ENCODE data around the gene GRK1. TPM values are rescaled to one million over a fixed set of nuclear protein-coding genes. Genes with fewer than 3 reads are reported as not detected.

Gene GRK1
- total and polyA plus RNA-seq, 2 experiments from 2014 or later, result not detected

DNA sequence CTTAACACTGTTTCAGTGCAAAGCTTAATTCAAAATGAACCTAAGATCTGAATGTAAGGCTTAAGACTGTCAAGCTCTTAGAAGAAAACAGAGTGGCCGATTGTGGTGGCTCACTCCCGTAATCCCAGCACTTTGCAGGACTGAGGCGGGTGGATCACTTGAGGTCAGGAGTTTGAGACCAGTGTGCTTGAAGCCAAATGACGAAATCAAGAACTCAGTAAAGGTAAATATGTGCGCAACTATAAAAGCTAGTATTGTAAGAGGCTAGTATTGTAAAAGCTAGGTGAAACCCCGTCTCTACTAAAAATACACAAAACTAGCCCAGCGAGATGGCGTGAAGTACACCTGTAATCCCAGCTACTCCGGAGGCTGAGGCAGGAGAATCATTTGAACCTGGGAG lies 21.7 kb upstream of the GRK1 start (continued):
- TF ChIP-seq, protein P1, sequence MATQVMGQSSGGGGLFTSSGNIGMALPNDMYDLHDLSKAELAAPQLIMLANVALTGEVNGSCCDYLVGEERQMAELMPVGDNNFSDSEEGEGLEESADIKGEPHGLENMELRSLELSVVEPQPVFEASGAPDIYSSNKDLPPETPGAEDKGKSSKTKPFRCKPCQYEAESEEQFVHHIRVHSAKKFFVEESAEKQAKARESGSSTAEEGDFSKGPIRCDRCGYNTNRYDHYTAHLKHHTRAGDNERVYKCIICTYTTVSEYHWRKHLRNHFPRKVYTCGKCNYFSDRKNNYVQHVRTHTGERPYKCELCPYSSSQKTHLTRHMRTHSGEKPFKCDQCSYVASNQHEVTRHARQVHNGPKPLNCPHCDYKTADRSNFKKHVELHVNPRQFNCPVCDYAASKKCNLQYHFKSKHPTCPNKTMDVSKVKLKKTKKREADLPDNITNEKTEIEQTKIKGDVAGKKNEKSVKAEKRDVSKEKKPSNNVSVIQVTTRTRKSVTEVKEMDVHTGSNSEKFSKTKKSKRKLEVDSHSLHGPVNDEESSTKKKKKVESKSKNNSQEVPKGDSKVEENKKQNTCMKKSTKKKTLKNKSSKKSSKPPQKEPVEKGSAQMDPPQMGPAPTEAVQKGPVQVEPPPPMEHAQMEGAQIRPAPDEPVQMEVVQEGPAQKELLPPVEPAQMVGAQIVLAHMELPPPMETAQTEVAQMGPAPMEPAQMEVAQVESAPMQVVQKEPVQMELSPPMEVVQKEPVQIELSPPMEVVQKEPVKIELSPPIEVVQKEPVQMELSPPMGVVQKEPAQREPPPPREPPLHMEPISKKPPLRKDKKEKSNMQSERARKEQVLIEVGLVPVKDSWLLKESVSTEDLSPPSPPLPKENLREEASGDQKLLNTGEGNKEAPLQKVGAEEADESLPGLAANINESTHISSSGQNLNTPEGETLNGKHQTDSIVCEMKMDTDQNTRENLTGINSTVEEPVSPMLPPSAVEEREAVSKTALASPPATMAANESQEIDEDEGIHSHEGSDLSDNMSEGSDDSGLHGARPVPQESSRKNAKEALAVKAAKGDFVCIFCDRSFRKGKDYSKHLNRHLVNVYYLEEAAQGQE (IDR thresholded peaks at IDR 0.05; ENCODE audit: unreplicated experiment), result no peak

GRCh38 chr13:113646376-113646775 lies 20.6 kb upstream of the GRK1 start:
- no peak for ATAC-seq
- TF ChIP-seq EZH2phosphoT487 (IDR thresholded peaks at IDR 0.05; ENCODE audit: unreplicated experiment) (no peak), JUNB (IDR thresholded peaks at IDR 0.05; ENCODE audit: unreplicated experiment) (no peak), CREB1 (CRISPR knock-in tag; IDR thresholded peaks at IDR 0.05; ENCODE audit: low read depth) (no peak), ZNF331 (CRISPR knock-in tag; IDR thresholded peaks at IDR 0.05; ENCODE audit: low read depth) (no peak), EZH2 (IDR thresholded peaks at IDR 0.05; ENCODE audit: low read depth, unreplicated experiment) (no peak), ZNF114 (CRISPR knock-in tag; IDR thresholded peaks at IDR 0.05) (no peak), STAT1 (IDR thresholded peaks at IDR 0.05; ENCODE audit: unreplicated experiment) (no peak)
- TF ChIP-seq, protein P2, sequence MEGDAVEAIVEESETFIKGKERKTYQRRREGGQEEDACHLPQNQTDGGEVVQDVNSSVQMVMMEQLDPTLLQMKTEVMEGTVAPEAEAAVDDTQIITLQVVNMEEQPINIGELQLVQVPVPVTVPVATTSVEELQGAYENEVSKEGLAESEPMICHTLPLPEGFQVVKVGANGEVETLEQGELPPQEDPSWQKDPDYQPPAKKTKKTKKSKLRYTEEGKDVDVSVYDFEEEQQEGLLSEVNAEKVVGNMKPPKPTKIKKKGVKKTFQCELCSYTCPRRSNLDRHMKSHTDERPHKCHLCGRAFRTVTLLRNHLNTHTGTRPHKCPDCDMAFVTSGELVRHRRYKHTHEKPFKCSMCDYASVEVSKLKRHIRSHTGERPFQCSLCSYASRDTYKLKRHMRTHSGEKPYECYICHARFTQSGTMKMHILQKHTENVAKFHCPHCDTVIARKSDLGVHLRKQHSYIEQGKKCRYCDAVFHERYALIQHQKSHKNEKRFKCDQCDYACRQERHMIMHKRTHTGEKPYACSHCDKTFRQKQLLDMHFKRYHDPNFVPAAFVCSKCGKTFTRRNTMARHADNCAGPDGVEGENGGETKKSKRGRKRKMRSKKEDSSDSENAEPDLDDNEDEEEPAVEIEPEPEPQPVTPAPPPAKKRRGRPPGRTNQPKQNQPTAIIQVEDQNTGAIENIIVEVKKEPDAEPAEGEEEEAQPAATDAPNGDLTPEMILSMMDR (conservative IDR thresholded peaks at IDR 0.05; ENCODE audit: low read depth in 2 of 2), result no peak
- TF ChIP-seq, protein P1 (IDR thresholded peaks at IDR 0.05; ENCODE audit: unreplicated experiment), result no peak
- TF ChIP-seq, protein P3, sequence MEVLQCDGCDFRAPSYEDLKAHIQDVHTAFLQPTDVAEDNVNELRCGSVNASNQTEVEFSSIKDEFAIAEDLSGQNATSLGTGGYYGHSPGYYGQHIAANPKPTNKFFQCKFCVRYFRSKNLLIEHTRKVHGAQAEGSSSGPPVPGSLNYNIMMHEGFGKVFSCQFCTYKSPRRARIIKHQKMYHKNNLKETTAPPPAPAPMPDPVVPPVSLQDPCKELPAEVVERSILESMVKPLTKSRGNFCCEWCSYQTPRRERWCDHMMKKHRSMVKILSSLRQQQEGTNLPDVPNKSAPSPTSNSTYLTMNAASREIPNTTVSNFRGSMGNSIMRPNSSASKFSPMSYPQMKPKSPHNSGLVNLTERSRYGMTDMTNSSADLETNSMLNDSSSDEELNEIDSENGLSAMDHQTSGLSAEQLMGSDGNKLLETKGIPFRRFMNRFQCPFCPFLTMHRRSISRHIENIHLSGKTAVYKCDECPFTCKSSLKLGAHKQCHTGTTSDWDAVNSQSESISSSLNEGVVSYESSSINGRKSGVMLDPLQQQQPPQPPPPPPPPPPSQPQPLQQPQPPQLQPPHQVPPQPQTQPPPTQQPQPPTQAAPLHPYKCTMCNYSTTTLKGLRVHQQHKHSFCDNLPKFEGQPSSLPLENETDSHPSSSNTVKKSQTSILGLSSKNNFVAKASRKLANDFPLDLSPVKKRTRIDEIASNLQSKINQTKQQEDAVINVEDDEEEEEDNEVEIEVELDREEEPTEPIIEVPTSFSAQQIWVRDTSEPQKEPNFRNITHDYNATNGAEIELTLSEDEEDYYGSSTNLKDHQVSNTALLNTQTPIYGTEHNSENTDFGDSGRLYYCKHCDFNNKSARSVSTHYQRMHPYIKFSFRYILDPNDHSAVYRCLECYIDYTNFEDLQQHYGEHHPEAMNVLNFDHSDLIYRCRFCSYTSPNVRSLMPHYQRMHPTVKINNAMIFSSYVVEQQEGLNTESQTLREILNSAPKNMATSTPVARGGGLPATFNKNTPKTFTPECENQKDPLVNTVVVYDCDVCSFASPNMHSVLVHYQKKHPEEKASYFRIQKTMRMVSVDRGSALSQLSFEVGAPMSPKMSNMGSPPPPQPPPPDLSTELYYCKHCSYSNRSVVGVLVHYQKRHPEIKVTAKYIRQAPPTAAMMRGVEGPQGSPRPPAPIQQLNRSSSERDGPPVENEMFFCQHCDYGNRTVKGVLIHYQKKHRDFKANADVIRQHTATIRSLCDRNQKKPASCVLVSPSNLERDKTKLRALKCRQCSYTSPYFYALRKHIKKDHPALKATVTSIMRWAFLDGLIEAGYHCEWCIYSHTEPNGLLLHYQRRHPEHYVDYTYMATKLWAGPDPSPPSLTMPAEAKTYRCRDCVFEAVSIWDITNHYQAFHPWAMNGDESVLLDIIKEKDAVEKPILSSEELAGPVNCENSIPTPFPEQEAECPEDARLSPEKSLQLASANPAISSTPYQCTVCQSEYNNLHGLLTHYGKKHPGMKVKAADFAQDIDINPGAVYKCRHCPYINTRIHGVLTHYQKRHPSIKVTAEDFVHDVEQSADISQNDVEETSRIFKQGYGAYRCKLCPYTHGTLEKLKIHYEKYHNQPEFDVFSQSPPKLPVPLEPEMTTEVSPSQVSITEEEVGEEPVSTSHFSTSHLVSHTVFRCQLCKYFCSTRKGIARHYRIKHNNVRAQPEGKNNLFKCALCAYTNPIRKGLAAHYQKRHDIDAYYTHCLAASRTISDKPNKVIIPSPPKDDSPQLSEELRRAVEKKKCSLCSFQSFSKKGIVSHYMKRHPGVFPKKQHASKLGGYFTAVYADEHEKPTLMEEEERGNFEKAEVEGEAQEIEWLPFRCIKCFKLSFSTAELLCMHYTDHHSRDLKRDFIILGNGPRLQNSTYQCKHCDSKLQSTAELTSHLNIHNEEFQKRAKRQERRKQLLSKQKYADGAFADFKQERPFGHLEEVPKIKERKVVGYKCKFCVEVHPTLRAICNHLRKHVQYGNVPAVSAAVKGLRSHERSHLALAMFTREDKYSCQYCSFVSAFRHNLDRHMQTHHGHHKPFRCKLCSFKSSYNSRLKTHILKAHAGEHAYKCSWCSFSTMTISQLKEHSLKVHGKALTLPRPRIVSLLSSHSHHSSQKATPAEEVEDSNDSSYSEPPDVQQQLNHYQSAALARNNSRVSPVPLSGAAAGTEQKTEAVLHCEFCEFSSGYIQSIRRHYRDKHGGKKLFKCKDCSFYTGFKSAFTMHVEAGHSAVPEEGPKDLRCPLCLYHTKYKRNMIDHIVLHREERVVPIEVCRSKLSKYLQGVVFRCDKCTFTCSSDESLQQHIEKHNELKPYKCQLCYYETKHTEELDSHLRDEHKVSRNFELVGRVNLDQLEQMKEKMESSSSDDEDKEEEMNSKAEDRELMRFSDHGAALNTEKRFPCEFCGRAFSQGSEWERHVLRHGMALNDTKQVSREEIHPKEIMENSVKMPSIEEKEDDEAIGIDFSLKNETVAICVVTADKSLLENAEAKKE (CRISPR knock-in tag; IDR thresholded peaks at IDR 0.05), result no peak

More at GRCh38 chr13:113646376-113646775, 20.6 kb upstream of the GRK1 start:
- Histone ChIP-seq H3K9me2 (ENCODE audit: insufficient read depth) (no peaks in the 10 kb centered on the region), H3K27me3 (ENCODE audit: insufficient read depth) (no peaks in the 10 kb centered on the region), H3K27ac (ENCODE audit: low read depth) (no peak overlapping the region), H4K20me1 (replicated peaks; ENCODE audit: insufficient read depth) (no peaks in the 10 kb centered on the region), H3K36me3 (ENCODE audit: insufficient read depth) (peaks cover under 1% of the 10 kb centered on the region), H3K79me2 (replicated peaks; ENCODE audit: insufficient read depth) (no peaks in the 10 kb centered on the region), H3F3A (replicated peaks; ENCODE audit: low read depth) (no peaks in the 10 kb centered on the region), H2AFZ (no peak overlapping the region), H3K4me3 (no peak overlapping the region), H3K4me2 (no peak overlapping the region), H3K4me1 (ENCODE audit: insufficient read depth) (no peaks in the 10 kb centered on the region)
- Mint-ChIP-seq H3K36me3 (ENCODE audit: low read depth) (peaks cover 39% of the 10 kb centered on the region), H3K27me3 (ENCODE audit: insufficient read depth, low read depth, poor library complexity) (peaks cover 13% of the 10 kb centered on the region), H3K4me3 (no peak overlapping the region), H3K27ac (no peak overlapping the region), H3K9me3 (peaks cover 30% of the 10 kb centered on the region; the same call in 2 of the 3 replicates), H3K4me1 (peaks cover 7% of the 10 kb centered on the region; the same call in 2 of the 3 replicates)
- DNase-seq (ENCODE audit: low spot score), result no peak

Data from GM23338 (cell line).